HepG2 (cell line): ENCODE results near the gene SH2D7. TPM values are rescaled to one million over a fixed set of nuclear protein-coding genes. Genes with fewer than 3 reads are reported as not detected.
A peak's percentile ranks its signal among the peaks of the same experiment; 100 is the strongest.

ENCODE experiments used
- ARID4A ChIP-seq: sonication (generic); formaldehyde crosslinking; IDR thresholded peaks from 2 replicates; pipeline ENCODE4 v1.5.0; 2020; ENCODE audit warnings: mild to moderate bottlenecking, missing genetic modification reagents, borderline replicate concordance
- CREB1 ChIP-seq, 2 experiments: fragments of 450-650 bp in 1 of 2; IDR thresholded peaks; 2 replicates each; pipeline ENCODE4 v1.6.1; 2016 to 2017; ENCODE audit warnings: control low read depth in 1 of 2, mild to moderate bottlenecking in 1 of 2, missing compliant biosample characterization in 1 of 2, missing genetic modification characterization in 1 of 2
- ELF1 ChIP-seq: sonication (generic); formaldehyde crosslinking; IDR thresholded peaks from 2 replicates; pipeline ENCODE4 v1.4.0; 2020; ENCODE audit warnings: missing genetic modification reagents
- ETS1 ChIP-seq: sonication (generic); formaldehyde crosslinking; IDR thresholded peaks from 2 replicates; pipeline ENCODE4 v1.4.0; 2020; ENCODE audit warnings: missing genetic modification reagents
- ETV5 ChIP-seq: IDR thresholded peaks from 2 replicates; pipeline ENCODE4 v1.6.1; 2018; ENCODE audit warnings: missing biosample characterization, missing genetic modification reagents, inconsistent platforms, borderline replicate concordance
- IRF2 ChIP-seq: IDR thresholded peaks from 2 replicates; pipeline ENCODE4 v1.6.1; 2018; ENCODE audit warnings: missing genetic modification reagents, missing compliant biosample characterization
- KAT8 ChIP-seq: IDR thresholded peaks from 2 replicates; pipeline ENCODE4 v1.6.1; 2016; ENCODE audit warnings: missing genetic modification reagents, missing compliant biosample characterization
- KDM3A ChIP-seq: IDR thresholded peaks from 2 replicates; pipeline ENCODE4 v1.6.1; 2018; ENCODE audit warnings: low read depth, missing compliant biosample characterization
- RBFOX2 ChIP-seq: fragments of 200-400 bp; formaldehyde crosslinking; IDR thresholded peaks from 2 replicates; pipeline ENCODE4 v1.6.1; 2017; ENCODE audit warnings: low read depth, mild to moderate bottlenecking, low read length
- RXRB ChIP-seq: IDR thresholded peaks from 2 replicates; pipeline ENCODE4 v1.6.1; 2016; ENCODE audit warnings: borderline replicate concordance, missing genetic modification reagents, missing compliant biosample characterization
- SAP130 ChIP-seq: IDR thresholded peaks from 2 replicates; pipeline ENCODE4 v1.6.1; 2016; ENCODE audit warnings: low read depth
- SNAPC5 ChIP-seq: sonication (generic); formaldehyde crosslinking; IDR thresholded peaks from 2 replicates; pipeline ENCODE4 v1.8.1; 2023; ENCODE audit warnings: mild to moderate bottlenecking, missing genetic modification reagents, borderline replicate concordance
- SRY ChIP-seq: sonication (generic); formaldehyde crosslinking; IDR thresholded peaks from 2 replicates; pipeline ENCODE4 v1.8.0; 2022; ENCODE audit warnings: mild to moderate bottlenecking, missing genetic modification reagents
- TAF1 ChIP-seq: sonication (generic); formaldehyde crosslinking; IDR thresholded peaks from 2 replicates; pipeline ENCODE4 v1.4.0; 2020; ENCODE audit warnings: missing genetic modification reagents
- ZBTB21 ChIP-seq: sonication (generic); formaldehyde crosslinking; IDR thresholded peaks from 2 replicates; pipeline ENCODE4 v1.4.0; 2020; ENCODE audit warnings: missing genetic modification reagents
- ZFY ChIP-seq: sonication (generic); formaldehyde crosslinking; IDR thresholded peaks from 2 replicates; pipeline ENCODE4 v1.4.0; 2020; ENCODE audit warnings: missing genetic modification reagents
- ZNF292 ChIP-seq: sonication (generic); formaldehyde crosslinking; IDR thresholded peaks from 2 replicates; pipeline ENCODE4 v1.8.1; 2022; ENCODE audit warnings: mild to moderate bottlenecking, low read depth, missing genetic modification reagents, borderline replicate concordance
- ZNF331 ChIP-seq: sonication (generic); formaldehyde crosslinking; IDR thresholded peaks from 2 replicates; pipeline ENCODE4 v1.4.0; 2020; ENCODE audit warnings: missing genetic modification reagents
- ZNF432 ChIP-seq: sonication (generic); formaldehyde crosslinking; IDR thresholded peaks from 2 replicates; pipeline ENCODE4 v1.5.0; 2020; ENCODE audit warnings: missing genetic modification reagents, mild to moderate bottlenecking, borderline replicate concordance
- ZNF441 ChIP-seq: sonication (generic); formaldehyde crosslinking; IDR thresholded peaks from 2 replicates; pipeline ENCODE4 v1.7.0; 2021; ENCODE audit warnings: missing genetic modification reagents, borderline replicate concordance
- ZNF556 ChIP-seq: sonication (generic); formaldehyde crosslinking; IDR thresholded peaks from 2 replicates; pipeline ENCODE4 v1.4.0; 2020; ENCODE audit warnings: mild to moderate bottlenecking, missing genetic modification reagents, borderline replicate concordance
- ZNF598 ChIP-seq: sonication (generic); formaldehyde crosslinking; IDR thresholded peaks from 2 replicates; pipeline ENCODE4 v1.5.1; 2020; ENCODE audit warnings: mild to moderate bottlenecking, missing genetic modification reagents, borderline replicate concordance
- ZNF605 ChIP-seq: sonication (generic); formaldehyde crosslinking; IDR thresholded peaks from 2 replicates; pipeline ENCODE4 v1.8.0; 2022; ENCODE audit warnings: mild to moderate bottlenecking, missing genetic modification reagents
- ZNF724P ChIP-seq: sonication (generic); formaldehyde crosslinking; IDR thresholded peaks from 2 replicates; pipeline ENCODE4 v1.8.0; 2022; ENCODE audit warnings: missing genetic modification reagents, borderline replicate concordance
- ZNF772 ChIP-seq: sonication (generic); formaldehyde crosslinking; IDR thresholded peaks from 2 replicates; pipeline ENCODE4 v1.5.0; 2020; ENCODE audit warnings: mild to moderate bottlenecking, missing genetic modification reagents
- ZNF775 ChIP-seq: sonication (generic); formaldehyde crosslinking; IDR thresholded peaks from 2 replicates; pipeline ENCODE4 v1.4.0; 2020; ENCODE audit warnings: missing genetic modification reagents, mild to moderate bottlenecking, moderate library complexity, borderline replicate concordance
- polyA plus RNA-seq, 8 experiments: library from polyadenylated mRNA; depleted of rRNA in 3 of 8; stranded (reverse) in 7 of 8; unstranded in 1 of 8; fragments of >200 nt; fragmentation: Illumina TruSeq in 4 of 8; extraction: Trizol in 4 of 8; gene quantifications; 2 replicates each; pipeline versions ENCODE4 v1.2.1 to v1.2.3, GENCODE V29; 2011 to 2016; ENCODE audit warnings: low read depth in 4 of 8, missing spikeins in 1 of 8, mixed read lengths in 1 of 8; ENCODE audit not compliant: insufficient read depth in 1 of 8
- total RNA-seq, 5 experiments: library from RNA; depleted of rRNA; stranded (reverse); fragments of >200 nt; fragmentation: Illumina TruSeq; extraction: Trizol; gene quantifications; 2 replicates each; pipeline ENCODE4 v1.2.3, GENCODE V29; 2016; ENCODE audit warnings: low read depth in 1 of 5

The SH2D7 gene
- total and polyA plus RNA-seq, 2 of the 13 experiments (the other 11 are each of a cell fraction or from before 2014, with no cell fraction given) = not detected

- TF ChIP-seq SNAPC5 (CRISPR knock-in tag) (0 out of 2 replicates have a peak, but pooled peaks have one; percentile 54), KDM3A (CRISPR knock-in tag) (no peak), ZNF432 (CRISPR knock-in tag) (no peak), ETV5 (CRISPR knock-in tag) (peak; percentile 44; the same call in 1 of the 2 replicates), ELF1 (peak; percentile 90), ZNF598 (CRISPR knock-in tag) (no peak), KAT8 (CRISPR knock-in tag) (peak; percentile 75), ZNF292 (CRISPR knock-in tag) (no peak), IRF2 (CRISPR knock-in tag) (0 out of 2 replicates have a peak, but pooled peaks have one; percentile 7), ZNF441 (CRISPR knock-in tag) (peak; percentile 69), ZNF775 (CRISPR knock-in tag) (no peak), ZFY (CRISPR knock-in tag) (peak; percentile 94), SAP130 (CRISPR knock-in tag) (peak; percentile 91), ETS1 (no peak), TAF1 (CRISPR knock-in tag) (peak; percentile 45; the same call in 1 of the 2 replicates), RXRB (CRISPR knock-in tag) (peak; percentile 13; the same call in 1 of the 2 replicates), RBFOX2 (peak; percentile 79), ZNF724P (peak; percentile 46; the same call in 1 of the 2 replicates), ARID4A (CRISPR knock-in tag) (peak; percentile 82; the same call in 1 of the 2 replicates), ZNF772 (CRISPR knock-in tag) (peak; percentile 50; the same call in 1 of the 2 replicates), SRY (CRISPR knock-in tag) (peak; percentile 85; the same call in 1 of the 2 replicates), CREB1 (IDR thresholded peaks at IDR 0.05) (0 out of 2 replicates have a peak, but pooled peaks have one; percentile 10), CREB1 (CRISPR knock-in tag; IDR thresholded peaks at IDR 0.05) (no peak), ZBTB21 (CRISPR knock-in tag) (no peak), ZNF605 (peak; percentile 58; the same call in 1 of the 2 replicates), ZNF556 (CRISPR knock-in tag) (peak; percentile 59; the same call in 1 of the 2 replicates), ZNF331 (CRISPR knock-in tag) (no peak)
Measured at GRCh38 chr15:78149068-78149804, 56.9 kb downstream of the SH2D7 start, which contains the start of gene IDH3A (continued).
